Panc1 (cell line): ENCODE results near the gene RIC3. TPM values are rescaled to one million over a fixed set of nuclear protein-coding genes. Genes with fewer than 3 reads are reported as not detected.

Source experiments
- ATAC-seq: fragments of 200-7000 bp; cut with Tn5 transposase; 2 replicates; pipeline ENCODE4 v1.9.1; 2020; ENCODE audit warnings: mild to moderate bottlenecking, moderate library complexity
- BruUV-seq: library from RNA; stranded (reverse); fragments of 400-500 nt; replicated peaks from 2 replicates; lab custom pipeline; 2021; lab: Mats Ljungman, UMichigan
- CTCF ChIA-PET: fragments of 300-600 bp; sonication (Branson Sonifier 250); formaldehyde crosslinking; loops from one replicate; lab custom pipeline; 2022; ENCODE audit warnings: antibody characterized with exemption; lab: Charles Lee
- POLR2A ChIA-PET: fragments of 300-600 bp; sonication (Branson Sonifier 250); formaldehyde crosslinking; loops from one replicate; lab custom pipeline; 2022; ENCODE audit warnings: antibody characterized with exemption; lab: Charles Lee
- DNase-seq: peaks from one replicate; pipeline ENCODE4 v3.0.0-alpha.2; 2010; ENCODE audit warnings: low read depth, low spot score
- H3K27ac ChIP-seq: 2 replicates; pipeline ENCODE4 v1.5.1; 2011; ENCODE audit warnings: mild to moderate bottlenecking, low read length, inconsistent platforms
- H3K27me3 ChIP-seq: fragments of 200-500 bp; sonication (Bioruptor generic); 2 replicates; pipeline ENCODE4 v1.6.0; 2014; ENCODE audit warnings: low read length, inconsistent platforms; ENCODE audit not compliant: control insufficient read depth, insufficient read depth
- H3K36me3 ChIP-seq: fragments of 200-500 bp; sonication (Bioruptor generic); 2 replicates; pipeline ENCODE4 v1.5.1; 2014; ENCODE audit warnings: inconsistent platforms, mild to moderate bottlenecking, low read length, moderate library complexity; ENCODE audit not compliant: control insufficient read depth, insufficient read depth
- H3K4me1 ChIP-seq: 2 replicates; pipeline ENCODE4 v1.5.1; 2011; ENCODE audit warnings: inconsistent platforms, mild to moderate bottlenecking, low read length, moderate library complexity; ENCODE audit not compliant: control insufficient read depth, insufficient read depth
- H3K4me3 ChIP-seq, 2 experiments: 2 replicates each; pipeline ENCODE4 v1.5.1; 2011 to 2012; ENCODE audit warnings: low read depth in 2 of 2, low read length in 2 of 2, mild to moderate bottlenecking in 2 of 2, inconsistent platforms in 1 of 2, moderate library complexity in 1 of 2
- H3K9me3 ChIP-seq: fragments of 200-500 bp; sonication (Bioruptor generic); 2 replicates; pipeline ENCODE4 v1.5.1; 2014; ENCODE audit warnings: low read depth, mild to moderate bottlenecking, inconsistent platforms, low read length, moderate library complexity; ENCODE audit not compliant: control insufficient read depth, insufficient read depth
- CTCF ChIP-seq: fragments of 450-650 bp; IDR thresholded peaks from 2 replicates; pipeline ENCODE4 v1.5.1; 2017; ENCODE audit warnings: mild to moderate bottlenecking
- POLR2AphosphoS5 ChIP-seq: IDR thresholded peaks from 2 replicates; pipeline ENCODE4 v1.6.1; 2012; ENCODE audit warnings: mild to moderate bottlenecking, low read depth, low read length, moderate library complexity
- REST ChIP-seq, 2 experiments: IDR thresholded peaks; 2 replicates each; pipeline ENCODE4 v1.6.1; 2011 to 2012; ENCODE audit warnings: low read depth in 2 of 2, control low read depth in 1 of 2, low read length in 1 of 2, mild to moderate bottlenecking in 1 of 2, moderate library complexity in 1 of 2; ENCODE audit not compliant: insufficient read depth in 1 of 2
- SIN3A ChIP-seq: IDR thresholded peaks from 2 replicates; pipeline ENCODE4 v1.6.1; 2012; ENCODE audit warnings: low read depth, mild to moderate bottlenecking, low read length, moderate library complexity, borderline replicate concordance; ENCODE audit not compliant: insufficient read depth
- TCF7L2 ChIP-seq: IDR thresholded peaks from 2 replicates; pipeline ENCODE4 v1.6.1; 2011; ENCODE audit warnings: mild to moderate bottlenecking, low read depth, low read length, inconsistent platforms
- in situ Hi-C: cut with HindIII; loops from 2 replicates; pipeline ENCODE4 v1.10.0; 2016; ENCODE audit warnings: low sequenced_read_pairs, low pct_unique_long_range_greater_than_20kb
- intact Hi-C: fragments of 100-400 bp; cut with micrococcal nuclease; formaldehyde crosslinking; loops from one replicate; pipeline ENCODE4 v1.10.0; 2022; ENCODE audit not compliant: unreplicated experiment
- total RNA-seq: library from RNA; stranded (reverse); gene quantifications from one replicate; pipeline ENCODE4 v1.2.1, GENCODE V29; 2021; ENCODE audit not compliant: unreplicated experiment

The RIC3 gene
- total RNA-seq, 1 experiment from 2014 or later = 4.2 TPM

GRCh38 chr11:8105133-8105532 lies 63.7 kb downstream of the RIC3 start:
- CTCF ChIA-PET = no interaction called here
- intact Hi-C loops (no loop called here), in situ Hi-C loops (no loop called here)
- TF ChIP-seq SIN3A (no peak), CTCF (no peak), TCF7L2 (no peak), REST (IDR thresholded peaks at IDR 0.05; ENCODE audit: insufficient read depth in 1 of 2, low read depth in 2 of 2, low read length in 1 of 2) (no peak), POLR2AphosphoS5 (no peak)
- no peaks in the 10 kb centered on the region for H3K9me3 ChIP-seq
- H3K4me3 ChIP-seq = no peak overlapping the region
- peaks cover 8% of the 10 kb centered on the region for H3K27me3 ChIP-seq
- ATAC-seq (no peak), DNase-seq (no peak)
- no peaks in the 10 kb centered on the region for H3K36me3 ChIP-seq
- POLR2A ChIA-PET = interaction anchor here (0.8 kb wide), 1 partner anchor 14 kb away, joined by 3 read pairs; no protein-coding TSS in a partner anchor
- no peak overlapping the region for H3K27ac ChIP-seq
- H3K4me1 ChIP-seq = no peaks in the 10 kb centered on the region
- no TSS peak for BruUV-seq

- Histone ChIP-seq H3K36me3 (no peaks in the 10 kb centered on the region), H3K9me3 (no peaks in the 10 kb centered on the region), H3K27me3 (peaks cover 3% of the 10 kb centered on the region), H3K4me3 (no peak overlapping the region), H3K27ac (no peak overlapping the region), H3K4me1 (no peaks in the 10 kb centered on the region)
- ATAC-seq (no peak), DNase-seq (no peak)
- CTCF ChIA-PET = no interaction called here
- intact Hi-C loops (no loop called here), in situ Hi-C loops (no loop called here)
- POLR2A ChIA-PET = no interaction called here
- TF ChIP-seq SIN3A = no peak
- BruUV-seq = no TSS peak
These were observed 64.9 kb downstream of the RIC3 start for GRCh38 chr11:8103909-8104308.

GRCh38 chr11:8102965-8103364 lies 65.9 kb downstream of the RIC3 start:
- TF ChIP-seq SIN3A (no peak), REST (IDR thresholded peaks at IDR 0.05; ENCODE audit: insufficient read depth in 1 of 2, low read depth in 2 of 2, low read length in 1 of 2) (no peak), POLR2AphosphoS5 (no peak), TCF7L2 (no peak)
- BruUV-seq = no TSS peak
- Histone ChIP-seq H3K9me3 (no peaks in the 10 kb centered on the region), H3K36me3 (no peaks in the 10 kb centered on the region), H3K27me3 (no peaks in the 10 kb centered on the region), H3K27ac (no peak overlapping the region), H3K4me3 (no peak overlapping the region), H3K4me1 (no peaks in the 10 kb centered on the region)
- ChIA-PET CTCF (no interaction called here), POLR2A (interaction anchor here (0.7 kb wide), 1 partner anchor 76 kb away, joined by 3 read pairs; no protein-coding TSS in a partner anchor)
- ATAC-seq = no peak
- DNase-seq = no peak
- intact Hi-C loops = no loop called here
- in situ Hi-C loops = no loop called here
